Kidney epithelial cell (primary cell): Measurements from ENCODE around the gene FARSA. TPM values are rescaled to one million over a fixed set of nuclear protein-coding genes. Genes with fewer than 3 reads are reported as not detected.

Experiments used
- total RNA-seq: library from RNA; depleted of rRNA; stranded (reverse); fragments of >200 nt; gene quantifications from 2 replicates; pipeline ENCODE4 v1.2.3, GENCODE V29; 2015

The FARSA gene
- total RNA-seq, 1 donor from 2014 or later, result 93.7 TPM

Other genes with a start within 250 kb of the FARSA start
- not detected in 2 replicates for gene GNG14, start 245.7 kb downstream of the FARSA start, total RNA-seq
- gene FBXW9, start 237.1 kb downstream of the FARSA start, total RNA-seq, result 19.0 and 20.7 TPM in 2 replicates
- 27.1 and 40.2 TPM in 2 replicates for gene TNPO2, start 209.8 kb downstream of the FARSA start, total RNA-seq
- gene TRIR, start 199.0 kb downstream of the FARSA start, total RNA-seq, result 368 and 443 TPM in 2 replicates
- 146 and 148 TPM in 2 replicates for gene GET3, start 196.2 kb downstream of the FARSA start, total RNA-seq
- not detected in 2 replicates for gene BEST2, start 181.9 kb downstream of the FARSA start, total RNA-seq
- 38.7 and 44.1 TPM in 2 replicates for gene HOOK2, start 158.2 kb downstream of the FARSA start, total RNA-seq
- gene JUNB, start 142.2 kb downstream of the FARSA start, total RNA-seq, result 395 and 431 TPM in 2 replicates
- 366 and 396 TPM in 2 replicates for gene PRDX2, start 131.9 kb downstream of the FARSA start, total RNA-seq
- not detected in 2 replicates for gene THSD8, start 131.6 kb downstream of the FARSA start, total RNA-seq
- 17.0 and 24.8 TPM in 2 replicates for gene RNASEH2A, start 127.1 kb downstream of the FARSA start, total RNA-seq
- 0.21 TPM in 1 of 2 replicates, not detected in the other for gene RTBDN, start 99.1 kb downstream of the FARSA start, total RNA-seq
- gene MAST1, start 95.2 kb downstream of the FARSA start, total RNA-seq, result 0.88 and 2.4 TPM in 2 replicates
- gene DNASE2, start 52.3 kb downstream of the FARSA start, total RNA-seq, result 38.5 and 44.4 TPM in 2 replicates
- not detected in 2 replicates for gene KLF1, start 46.5 kb downstream of the FARSA start, total RNA-seq
- 35.2 and 43.9 TPM in 2 replicates for gene GCDH, start 42.6 kb downstream of the FARSA start, total RNA-seq
- gene SYCE2, start 14.4 kb downstream of the FARSA start, total RNA-seq, result 0.13 and 0.48 TPM in 2 replicates
- 936 and 958 TPM in 2 replicates for gene CALR, start 4.9 kb upstream of the FARSA start, total RNA-seq
- 138 and 146 TPM in 2 replicates for gene RAD23A, start 12.2 kb upstream of the FARSA start, total RNA-seq
- 60.1 and 78.0 TPM in 2 replicates for gene GADD45GIP1, start 23.5 kb upstream of the FARSA start, total RNA-seq
- gene DAND5, start 35.9 kb upstream of the FARSA start, total RNA-seq, result not detected in 2 replicates
- gene NFIX, start 61.8 kb upstream of the FARSA start, total RNA-seq, result 6.7 and 9.7 TPM in 2 replicates
- gene LYL1, start 169.1 kb upstream of the FARSA start, total RNA-seq, result 3.3 and 5.3 TPM in 2 replicates
- gene TRMT1, start 183.0 kb upstream of the FARSA start, total RNA-seq, result 69.4 and 74.7 TPM in 2 replicates
- gene NACC1, start 184.6 kb upstream of the FARSA start, total RNA-seq, result 66.1 and 87.8 TPM in 2 replicates
- gene STX10, start 216.7 kb upstream of the FARSA start, total RNA-seq, result 66.2 and 70.2 TPM in 2 replicates
- gene IER2, start 216.7 kb upstream of the FARSA start, total RNA-seq, result 130 and 169 TPM in 2 replicates